K562 (cell line): ENCODE measurements around the gene FAM89B. TPM values are rescaled to one million over a fixed set of nuclear protein-coding genes. Genes with fewer than 3 reads are reported as not detected.

Experiments used
- ARHGAP35 ChIP-seq: fragments of 450-650 bp; IDR thresholded peaks from 2 replicates; pipeline ENCODE4 v1.6.1; 2018; ENCODE audit not compliant: partially characterized antibody
- ATF1 ChIP-seq, 2 experiments: fragments of 450-650 bp in 1 of 2; IDR thresholded peaks; 2 replicates each; pipeline ENCODE4 v1.6.1; 2016; ENCODE audit warnings: missing compliant biosample characterization in 1 of 2, missing genetic modification characterization in 1 of 2
- CBFA2T3 ChIP-seq: fragments of 450-650 bp; IDR thresholded peaks from 2 replicates; pipeline ENCODE4 v1.6.1; 2017
- CCAR2 ChIP-seq: fragments of 200-400 bp; formaldehyde crosslinking; IDR thresholded peaks from 2 replicates; pipeline ENCODE4 v1.6.1; 2017; ENCODE audit warnings: mild to moderate bottlenecking, low read depth, low read length
- CEBPG ChIP-seq, 3 experiments: fragments of 200-800 bp in 1 of 3; sonication (Bioruptor generic) in 1 of 3; sonication (generic) in 1 of 3; formaldehyde crosslinking in 1 of 3; IDR thresholded peaks in 2 of 3; conservative IDR thresholded peaks in 1 of 3; 2 replicates each; pipeline versions ENCODE4 v1.6.1 to v1.8.0; 2016 to 2022; ENCODE audit warnings: missing compliant biosample characterization in 2 of 3, missing genetic modification characterization in 2 of 3, mild to moderate bottlenecking in 1 of 3, missing genetic modification reagents in 1 of 3
- COPS2 ChIP-seq: fragments of 450-650 bp; conservative IDR thresholded peaks from 2 replicates; pipeline ENCODE4 v1.6.1; 2016; ENCODE audit warnings: mild to moderate bottlenecking, moderate library complexity
- FOXJ3 ChIP-seq: sonication (generic); formaldehyde crosslinking; IDR thresholded peaks from 2 replicates; pipeline ENCODE4 v1.4.0; 2020; ENCODE audit warnings: mild to moderate bottlenecking, missing genetic modification reagents
- FOXP1 ChIP-seq: sonication (generic); formaldehyde crosslinking; IDR thresholded peaks from 2 replicates; pipeline ENCODE4 v1.8.0; 2022; ENCODE audit warnings: mild to moderate bottlenecking, missing genetic modification reagents
- HNRNPL ChIP-seq: fragments of 200-400 bp; formaldehyde crosslinking; IDR thresholded peaks from 2 replicates; pipeline ENCODE4 v1.6.1; 2017; ENCODE audit warnings: low read depth, mild to moderate bottlenecking, low read length
- IFI16 ChIP-seq: fragments of 250-450 bp; sonication (Bioruptor Pico); IDR thresholded peaks from 2 replicates; pipeline ENCODE4 v2.1.2; 2022; ENCODE audit warnings: mild to moderate bottlenecking, inconsistent platforms
- KDM2B ChIP-seq: fragments of 250-450 bp; sonication (Bioruptor Pico); IDR thresholded peaks from 2 replicates; pipeline ENCODE4 v1.8.0; 2021; ENCODE audit warnings: mild to moderate bottlenecking, moderate library complexity
- MYNN ChIP-seq, 2 experiments: sonication (generic); formaldehyde crosslinking in 1 of 2; IDR thresholded peaks; 2 replicates each; pipeline versions ENCODE4 v1.5.0 to v1.6.1; 2016 to 2020; ENCODE audit warnings: antibody characterized with exemption in 1 of 2, missing genetic modification reagents in 1 of 2
- NCOA2 ChIP-seq, 2 experiments: fragments of 450-650 bp; IDR thresholded peaks; 2 replicates each; pipeline ENCODE4 v1.6.1; 2018; ENCODE audit warnings: mild to moderate bottlenecking in 2 of 2, moderate library complexity in 1 of 2; ENCODE audit not compliant: partially characterized antibody in 2 of 2
- RBBP5 ChIP-seq: fragments of 200-600 bp; sonication (generic); IDR thresholded peaks from 2 replicates; pipeline ENCODE4 v1.6.1; 2012; ENCODE audit warnings: borderline replicate concordance, mild to moderate bottlenecking, low read length, control low read depth, inconsistent platforms; ENCODE audit not compliant: insufficient read depth, poor library complexity, severe bottlenecking
- RBM14 ChIP-seq: fragments of 200-400 bp; formaldehyde crosslinking; IDR thresholded peaks from 2 replicates; pipeline ENCODE4 v1.6.1; 2018; ENCODE audit warnings: low read depth, mild to moderate bottlenecking, low read length, moderate library complexity, borderline replicate concordance; ENCODE audit not compliant: insufficient read depth
- RBM22 ChIP-seq: fragments of 200-400 bp; formaldehyde crosslinking; IDR thresholded peaks from 2 replicates; pipeline ENCODE4 v1.6.1; 2018; ENCODE audit warnings: low read length, low read depth; ENCODE audit not compliant: poor library complexity, severe bottlenecking
- TAF1 ChIP-seq: IDR thresholded peaks from 2 replicates; pipeline ENCODE4 v1.6.1; 2011; ENCODE audit warnings: mild to moderate bottlenecking, low read length, moderate library complexity; ENCODE audit not compliant: insufficient read depth, control insufficient read depth, severe bottlenecking; ENCODE audit errors: extremely low read depth
- TCF3 ChIP-seq: sonication (generic); formaldehyde crosslinking; IDR thresholded peaks from 2 replicates; pipeline ENCODE4 v1.4.0; 2020; ENCODE audit warnings: mild to moderate bottlenecking, missing genetic modification reagents
- U2AF1 ChIP-seq: fragments of 200-400 bp; formaldehyde crosslinking; optimal IDR thresholded peaks from 2 replicates; pipeline ENCODE3; 2017; ENCODE audit warnings: mild to moderate bottlenecking, low read depth, low read length, moderate library complexity
- YBX1 ChIP-seq: fragments of 450-650 bp; IDR thresholded peaks from 2 replicates; pipeline ENCODE4 v1.7.1; 2016; ENCODE audit warnings: mild to moderate bottlenecking
- ZNF695 ChIP-seq: fragments of 450-650 bp; formaldehyde crosslinking; IDR thresholded peaks from 2 replicates; pipeline ENCODE4 v1.4.0; 2020; ENCODE audit warnings: mild to moderate bottlenecking, moderate library complexity
- polyA plus RNA-seq, 8 experiments: library from polyadenylated mRNA; depleted of rRNA in 4 of 8; stranded (reverse) in 5 of 8; unstranded in 3 of 8; fragments of >200 nt; fragmentation: Nextera tagmentation in 2 of 8; fragmentation: Illumina TruSeq in 1 of 8; extraction: Ambion mirVana in 2 of 8; extraction: Trizol in 1 of 8; gene quantifications; 2 replicates each; pipeline versions ENCODE4 v1.2.1 to v1.2.3, GENCODE V29; 2011 to 2014; ENCODE audit warnings: inconsistent platforms in 1 of 8, missing spikeins in 1 of 8
- total RNA-seq, 7 experiments: library from RNA; depleted of rRNA in 6 of 7; stranded (reverse); fragments of >200 nt in 6 of 7; fragmentation: Illumina TruSeq in 2 of 7; extraction: Trizol in 2 of 7; gene quantifications; 2 replicates each; pipeline versions ENCODE4 v1.2.1 to v1.2.3, GENCODE V29; 2011 to 2021; ENCODE audit warnings: low replicate concordance in 1 of 7
- TF ChIP-seq, protein P1 (sequence below): sonication (generic); formaldehyde crosslinking; IDR thresholded peaks from 2 replicates; pipeline ENCODE4 v1.9.0; 2022; ENCODE audit warnings: mild to moderate bottlenecking, missing genetic modification reagents
- TF ChIP-seq, protein P2 (sequence below): fragments of 250-450 bp; sonication (Bioruptor Pico); IDR thresholded peaks from 2 replicates; pipeline ENCODE4 v1.8.0; 2022; ENCODE audit warnings: moderate library complexity, mild to moderate bottlenecking, inconsistent platforms
- TF ChIP-seq, protein P3 (sequence below): fragments of 250-450 bp; sonication (Bioruptor Pico); IDR thresholded peaks from 2 replicates; pipeline ENCODE4 v1.4.0; 2020; ENCODE audit warnings: mild to moderate bottlenecking, moderate library complexity

Gene FAM89B
- total and polyA plus RNA-seq, 9 of the 15 experiments (the other 6 are each of a cell fraction or from before 2014, with no cell fraction given): 0.32 to 27.6 (median 11.9) TPM

DNA sequence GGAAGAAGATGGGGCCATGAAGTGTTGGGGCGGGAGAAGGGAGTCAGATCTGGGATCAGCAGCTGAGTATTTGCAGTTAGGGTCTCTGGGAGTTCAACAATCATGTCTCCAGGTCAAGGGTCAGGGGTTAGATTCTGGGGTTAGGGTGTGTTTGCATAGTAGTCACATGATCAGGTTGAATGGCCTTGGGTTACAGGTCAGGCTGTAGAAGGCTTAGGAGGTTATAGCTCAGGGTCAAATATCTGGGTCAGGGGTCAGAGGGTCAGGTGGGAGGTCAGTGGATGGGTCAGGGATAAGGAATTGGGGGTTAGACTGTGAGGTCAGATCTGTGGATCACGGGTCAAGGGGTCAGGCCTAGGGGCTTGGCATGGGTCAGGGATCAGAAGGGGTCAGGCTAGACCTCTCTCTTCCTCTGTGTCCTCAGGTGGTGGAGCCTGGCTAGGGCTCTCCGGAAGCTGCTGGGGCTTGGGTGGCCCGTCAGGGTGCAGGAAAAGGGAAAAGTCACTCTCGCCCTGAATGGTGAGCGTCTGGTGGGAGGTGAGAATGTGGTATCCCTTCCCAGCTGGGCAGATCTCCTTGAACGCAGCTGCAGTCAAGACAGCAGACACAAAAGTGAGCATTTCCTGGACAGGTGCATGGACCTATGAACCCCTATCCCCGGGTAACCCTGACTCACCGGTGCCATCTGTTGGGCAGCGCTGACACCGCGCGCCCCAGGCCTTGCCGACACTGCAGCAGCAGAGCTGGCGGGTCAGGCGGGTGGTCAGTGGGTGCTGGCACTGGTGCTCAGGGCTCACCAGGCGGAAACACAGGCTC lies 20.6 kb upstream of the FAM89B start (continued):
- no peak for TF ChIP-seq NCOA2 (IDR thresholded peaks at IDR 0.05; ENCODE audit: partially characterized antibody in 2 of 2)
- TF ChIP-seq CCAR2: no peak
- TF ChIP-seq ZNF695: no peak
- no peak for TF ChIP-seq RBBP5
- TF ChIP-seq, protein P1, sequence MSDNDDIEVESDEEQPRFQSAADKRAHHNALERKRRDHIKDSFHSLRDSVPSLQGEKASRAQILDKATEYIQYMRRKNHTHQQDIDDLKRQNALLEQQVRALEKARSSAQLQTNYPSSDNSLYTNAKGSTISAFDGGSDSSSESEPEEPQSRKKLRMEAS (CRISPR knock-in tag): peak; percentile 22; the same call in 1 of the 2 replicates
- no peak for TF ChIP-seq KDM2B (CRISPR knock-in tag)
- TF ChIP-seq IFI16 (CRISPR knock-in tag): no peak
- peak; percentile 26; the same call in 1 of the 2 replicates for TF ChIP-seq CBFA2T3
- TF ChIP-seq U2AF1: no peak
- no peak for TF ChIP-seq TAF1
- TF ChIP-seq COPS2: no peak
- peak; percentile 5; the same call in 1 of the 2 replicates for TF ChIP-seq CEBPG (CRISPR knock-in tag; IDR thresholded peaks at IDR 0.05)
- TF ChIP-seq CEBPG (tag; conservative IDR thresholded peaks at IDR 0.05 in 1 of 2, IDR thresholded peaks at IDR 0.05 in 1 of 2): no peak
- 0 out of 2 replicates have a peak, but pooled peaks have one; percentile 27 for TF ChIP-seq ATF1 (CRISPR knock-in tag; IDR thresholded peaks at IDR 0.05)
- no peak for TF ChIP-seq ATF1 (tag; IDR thresholded peaks at IDR 0.05)
- TF ChIP-seq, protein P2, sequence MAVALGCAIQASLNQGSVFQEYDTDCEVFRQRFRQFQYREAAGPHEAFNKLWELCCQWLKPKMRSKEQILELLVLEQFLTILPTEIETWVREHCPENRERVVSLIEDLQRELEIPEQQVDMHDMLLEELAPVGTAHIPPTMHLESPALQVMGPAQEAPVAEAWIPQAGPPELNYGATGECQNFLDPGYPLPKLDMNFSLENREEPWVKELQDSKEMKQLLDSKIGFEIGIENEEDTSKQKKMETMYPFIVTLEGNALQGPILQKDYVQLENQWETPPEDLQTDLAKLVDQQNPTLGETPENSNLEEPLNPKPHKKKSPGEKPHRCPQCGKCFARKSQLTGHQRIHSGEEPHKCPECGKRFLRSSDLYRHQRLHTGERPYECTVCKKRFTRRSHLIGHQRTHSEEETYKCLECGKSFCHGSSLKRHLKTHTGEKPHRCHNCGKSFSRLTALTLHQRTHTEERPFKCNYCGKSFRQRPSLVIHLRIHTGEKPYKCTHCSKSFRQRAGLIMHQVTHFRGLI (CRISPR knock-in tag): no peak
- TF ChIP-seq MYNN (IDR thresholded peaks at IDR 0.05): peak; percentile 46; the same call in 1 of the 2 replicates
- TF ChIP-seq MYNN (CRISPR knock-in tag; IDR thresholded peaks at IDR 0.05): no peak
- 0 out of 2 replicates have a peak, but pooled peaks have one; percentile 21 for TF ChIP-seq FOXP1
- TF ChIP-seq RBM14: no peak
- 0 out of 2 replicates have a peak, but pooled peaks have one; percentile 67 for TF ChIP-seq YBX1
- no peak for TF ChIP-seq FOXJ3 (CRISPR knock-in tag)
- peak; percentile 64 for TF ChIP-seq ARHGAP35
- TF ChIP-seq, protein P3, sequence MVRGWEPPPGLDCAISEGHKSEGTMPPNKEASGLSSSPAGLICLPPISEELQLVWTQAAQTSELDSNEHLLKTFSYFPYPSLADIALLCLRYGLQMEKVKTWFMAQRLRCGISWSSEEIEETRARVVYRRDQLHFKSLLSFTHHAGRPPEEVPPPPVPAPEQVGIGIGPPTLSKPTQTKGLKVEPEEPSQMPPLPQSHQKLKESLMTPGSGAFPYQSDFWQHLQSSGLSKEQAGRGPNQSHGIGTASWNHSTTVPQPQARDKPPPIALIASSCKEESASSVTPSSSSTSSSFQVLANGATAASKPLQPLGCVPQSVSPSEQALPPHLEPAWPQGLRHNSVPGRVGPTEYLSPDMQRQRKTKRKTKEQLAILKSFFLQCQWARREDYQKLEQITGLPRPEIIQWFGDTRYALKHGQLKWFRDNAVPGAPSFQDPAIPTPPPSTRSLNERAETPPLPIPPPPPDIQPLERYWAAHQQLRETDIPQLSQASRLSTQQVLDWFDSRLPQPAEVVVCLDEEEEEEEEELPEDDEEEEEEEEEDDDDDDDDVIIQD (CRISPR knock-in tag): no peak
- TF ChIP-seq TCF3 (CRISPR knock-in tag): no peak
- TF ChIP-seq HNRNPL: peak; percentile 85
- TF ChIP-seq RBM22: no peak
